GM18520 (cell line): ENCODE measurements around the gene GP5.

Source experiments
- ATAC-seq: cut with Tn5 transposase; IDR thresholded peaks from one replicate; pipeline ENCODE4 v1.9.1; 2021; ENCODE audit not compliant: unreplicated experiment

The GP5 gene, protein sequence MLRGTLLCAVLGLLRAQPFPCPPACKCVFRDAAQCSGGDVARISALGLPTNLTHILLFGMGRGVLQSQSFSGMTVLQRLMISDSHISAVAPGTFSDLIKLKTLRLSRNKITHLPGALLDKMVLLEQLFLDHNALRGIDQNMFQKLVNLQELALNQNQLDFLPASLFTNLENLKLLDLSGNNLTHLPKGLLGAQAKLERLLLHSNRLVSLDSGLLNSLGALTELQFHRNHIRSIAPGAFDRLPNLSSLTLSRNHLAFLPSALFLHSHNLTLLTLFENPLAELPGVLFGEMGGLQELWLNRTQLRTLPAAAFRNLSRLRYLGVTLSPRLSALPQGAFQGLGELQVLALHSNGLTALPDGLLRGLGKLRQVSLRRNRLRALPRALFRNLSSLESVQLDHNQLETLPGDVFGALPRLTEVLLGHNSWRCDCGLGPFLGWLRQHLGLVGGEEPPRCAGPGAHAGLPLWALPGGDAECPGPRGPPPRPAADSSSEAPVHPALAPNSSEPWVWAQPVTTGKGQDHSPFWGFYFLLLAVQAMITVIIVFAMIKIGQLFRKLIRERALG

DNA sequence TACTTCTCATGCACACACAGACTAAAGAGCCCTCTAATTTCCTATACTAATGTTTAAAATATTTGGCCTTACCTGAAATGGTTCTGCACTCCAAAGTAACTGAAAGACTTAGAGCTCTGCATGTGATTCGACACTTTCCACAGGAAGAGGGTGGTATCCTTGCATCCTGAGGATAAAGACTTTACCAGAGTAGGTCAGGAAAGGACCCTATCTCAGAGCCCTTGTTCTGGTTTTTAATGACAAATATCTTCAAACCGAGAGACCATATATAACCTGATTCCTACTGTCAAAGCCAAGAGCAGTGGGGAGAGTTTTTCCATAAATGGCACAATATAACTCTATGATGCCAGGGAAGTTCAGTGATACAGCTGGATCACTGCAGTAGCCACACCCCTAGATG is at the start of gene GP5:
Gene GP5, minus strand, starts transcription at position 101 of the 400 bp plus-strand sequence. CDS start 984 bp downstream, outside the sequence.
- no peak for ATAC-seq

DNA sequence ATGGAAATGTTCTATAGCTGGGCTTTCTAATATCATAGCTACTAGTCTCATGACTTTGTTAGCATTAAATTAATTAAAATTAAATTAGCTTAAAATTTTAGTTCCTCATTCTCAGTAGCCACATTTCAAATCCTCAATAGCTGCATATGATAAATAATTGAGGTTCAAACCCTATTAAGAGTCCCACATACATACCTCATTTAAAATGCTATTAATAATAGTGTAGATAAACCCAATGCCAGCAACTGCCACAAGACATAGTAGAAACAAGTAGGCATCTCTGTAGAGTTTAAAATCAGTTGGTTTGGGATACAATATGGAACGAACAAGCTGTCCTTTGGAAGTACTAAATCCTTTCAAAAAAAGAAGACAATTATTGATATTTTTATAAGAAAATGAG is 48.6 kb upstream of the GP5 start:
- ATAC-seq, result no peak

DNA sequence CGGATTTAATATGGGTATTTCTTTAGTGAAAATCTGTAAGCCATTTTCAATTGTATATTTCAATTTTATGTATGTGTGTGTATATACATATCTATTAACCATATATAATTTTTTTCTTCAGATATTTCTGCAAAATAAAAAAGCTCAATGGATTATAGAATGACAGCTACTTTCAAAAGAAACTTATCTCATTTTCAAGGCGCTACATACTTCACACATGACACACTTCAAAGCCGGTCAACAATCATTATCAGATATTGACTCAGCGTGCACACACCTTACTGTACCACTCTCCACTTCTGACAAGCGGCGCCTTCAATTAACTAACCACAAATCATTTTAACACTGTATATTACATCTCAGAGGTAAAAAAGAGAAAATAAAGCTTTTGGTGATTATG is 48.1 kb upstream of the GP5 start:
- no peak for ATAC-seq

DNA sequence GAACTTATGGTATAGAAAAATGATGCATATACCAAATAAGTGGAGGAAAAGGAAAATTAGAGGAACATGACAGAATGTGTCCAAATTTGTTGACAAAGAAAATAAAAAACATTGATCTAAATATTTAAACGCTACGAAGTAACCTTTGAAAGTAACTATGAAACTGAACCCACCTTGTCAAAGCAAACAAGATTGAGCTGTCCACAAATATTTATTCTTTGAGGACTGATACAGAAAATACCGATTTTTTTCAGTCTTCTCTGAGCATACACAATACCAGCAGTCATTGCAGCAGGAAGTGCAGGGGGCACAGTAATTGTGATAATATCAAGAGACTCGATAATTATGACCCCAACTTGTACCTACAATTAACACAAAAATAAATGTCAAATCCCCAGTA is 47.7 kb upstream of the GP5 start:
- ATAC-seq, result no peak

DNA sequence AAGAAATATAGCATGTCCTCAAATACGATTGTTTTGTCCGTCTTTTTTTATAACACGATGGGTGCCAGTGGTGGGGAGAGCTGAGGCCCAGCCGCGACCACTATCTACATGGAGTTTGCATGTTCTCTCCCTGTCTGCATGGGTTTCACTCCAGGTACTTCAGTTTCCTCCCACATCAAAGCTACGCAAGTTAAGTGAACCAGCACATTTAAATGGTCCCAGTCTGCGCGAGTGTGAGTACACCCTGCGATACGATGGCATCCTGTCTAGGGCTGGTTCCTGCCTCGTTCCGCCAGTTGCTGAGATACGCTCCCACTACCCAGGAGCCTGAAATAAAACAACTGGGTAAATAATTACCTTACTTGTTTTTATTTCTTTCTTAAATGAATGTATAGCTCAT is 47.1 kb upstream of the GP5 start:
- ATAC-seq, result no peak

DNA sequence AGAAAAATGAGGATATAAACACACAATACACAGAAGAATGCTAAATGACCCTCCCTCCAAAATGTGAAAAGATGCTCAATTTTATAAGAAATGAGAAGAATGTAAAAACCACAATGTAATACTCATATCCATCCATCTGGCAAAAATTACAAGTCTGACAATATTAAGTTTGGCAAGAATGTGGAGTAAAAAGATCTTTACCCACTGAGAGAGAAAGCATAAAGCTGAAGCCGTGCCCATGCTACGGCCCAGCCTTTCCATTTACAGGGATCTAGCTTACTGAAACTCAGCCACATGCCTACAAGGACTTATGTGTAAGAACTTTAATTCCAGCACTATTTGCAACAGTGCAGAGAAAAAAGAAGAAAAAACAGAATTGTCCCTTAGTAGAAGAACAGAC is 44.8 kb upstream of the GP5 start:
- no peak for ATAC-seq

DNA sequence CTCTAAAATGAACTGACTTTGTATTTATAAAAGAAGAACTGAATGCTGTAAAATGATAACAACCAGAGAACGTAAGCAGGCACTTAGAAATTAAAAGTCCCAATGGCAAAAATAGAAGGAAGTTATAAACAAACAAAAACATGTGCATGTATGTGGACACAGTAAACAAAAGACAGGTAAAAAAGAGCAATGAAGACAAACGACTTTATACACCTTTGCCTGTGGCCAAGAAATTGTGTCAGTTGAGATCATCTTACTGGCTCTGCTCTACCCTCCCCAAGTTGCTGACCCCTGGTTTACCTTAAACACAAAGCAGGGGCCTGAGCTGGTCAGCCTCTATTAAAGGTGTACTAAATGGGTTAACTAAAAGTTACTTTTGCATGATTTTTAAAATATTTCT is 41.7 kb upstream of the GP5 start:
- no peak for ATAC-seq

DNA sequence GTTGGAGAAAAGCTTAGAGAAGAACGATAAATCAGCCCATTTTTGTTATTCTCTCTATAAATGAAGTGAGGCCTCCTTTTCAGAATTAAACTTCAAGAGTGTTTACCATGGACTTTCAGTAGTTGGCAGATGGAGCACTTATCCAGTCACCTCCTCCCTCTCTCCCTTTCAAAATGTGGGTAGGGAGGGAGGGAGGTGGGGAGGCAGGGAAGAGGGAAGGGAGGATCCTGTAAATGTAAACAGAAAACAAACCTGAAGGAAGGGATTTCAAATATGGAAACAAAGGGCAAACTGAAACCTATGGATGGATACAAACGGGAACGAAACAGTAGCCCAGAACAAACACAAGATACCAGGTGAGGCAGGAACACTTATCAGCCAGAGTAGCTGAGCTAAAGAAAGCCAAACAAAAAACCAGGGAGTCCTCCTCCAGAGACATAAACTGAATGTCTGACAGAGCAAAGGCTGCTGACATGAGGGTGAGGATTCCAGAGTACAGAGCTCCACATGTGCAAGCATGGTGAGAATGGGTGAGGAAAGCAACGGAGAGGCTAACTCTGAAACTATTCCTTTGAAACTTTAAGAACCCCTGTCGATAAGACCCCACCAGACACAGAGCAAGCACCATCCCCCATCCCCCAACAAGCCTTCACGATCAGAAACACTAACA is 41.0 kb upstream of the GP5 start:
- no peak for ATAC-seq

DNA sequence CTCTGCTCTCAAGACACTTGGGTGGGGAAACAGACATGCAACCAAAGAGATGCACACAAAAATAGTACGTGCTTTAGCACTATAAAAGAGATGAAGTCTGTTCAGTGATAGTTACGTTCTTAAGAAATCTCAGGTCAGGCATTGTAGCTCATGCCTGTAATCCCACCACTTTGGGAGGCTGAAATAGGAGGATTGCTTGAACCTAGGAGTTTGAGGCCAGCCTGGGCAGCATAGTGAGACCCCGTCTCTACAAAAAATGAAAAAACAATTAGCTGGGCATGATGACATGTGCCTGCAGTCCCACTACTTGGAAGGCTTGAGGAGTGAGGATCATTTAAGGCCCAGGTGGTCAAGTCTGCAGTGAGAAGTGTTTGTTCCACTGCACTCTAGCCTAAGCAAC is 35.4 kb upstream of the GP5 start:
- no peak for ATAC-seq

DNA sequence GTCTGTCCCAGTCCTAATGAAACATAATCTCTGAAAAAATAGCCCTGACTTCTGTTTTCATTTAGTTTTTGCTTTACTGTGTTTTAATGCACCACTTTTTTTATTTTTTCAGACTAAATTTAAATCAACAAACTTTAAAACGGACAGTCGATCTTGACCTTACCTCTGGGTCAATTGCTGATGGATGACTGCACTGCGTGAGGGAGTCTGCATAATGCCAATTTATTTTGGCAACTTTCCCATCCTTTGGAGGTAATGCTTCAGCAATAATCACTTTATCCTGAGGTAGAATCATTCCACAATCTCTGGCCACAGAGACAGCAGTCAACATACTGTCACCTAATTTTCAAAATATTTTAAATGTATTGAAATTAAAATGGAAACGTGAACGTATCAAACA is 32.5 kb upstream of the GP5 start:
- ATAC-seq, result no peak

DNA sequence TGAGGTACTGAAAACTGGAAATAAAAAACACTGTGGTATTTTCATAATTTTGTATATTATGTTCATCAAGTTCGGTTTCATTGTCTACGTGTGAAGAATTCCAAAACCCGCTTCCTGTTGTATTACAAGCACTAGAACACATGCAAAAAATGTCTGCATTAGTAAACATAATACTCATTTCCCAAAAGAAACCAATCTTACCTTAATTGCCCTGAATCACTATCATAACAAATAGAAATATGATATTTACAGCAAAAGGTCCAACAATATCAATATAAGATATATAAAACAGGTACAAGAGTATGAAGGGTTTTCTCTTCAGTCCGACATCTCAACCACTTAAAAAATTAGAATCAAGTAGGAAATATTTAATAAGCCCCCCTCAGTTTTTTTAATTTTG is 26.3 kb upstream of the GP5 start:
- ATAC-seq, result no peak

DNA sequence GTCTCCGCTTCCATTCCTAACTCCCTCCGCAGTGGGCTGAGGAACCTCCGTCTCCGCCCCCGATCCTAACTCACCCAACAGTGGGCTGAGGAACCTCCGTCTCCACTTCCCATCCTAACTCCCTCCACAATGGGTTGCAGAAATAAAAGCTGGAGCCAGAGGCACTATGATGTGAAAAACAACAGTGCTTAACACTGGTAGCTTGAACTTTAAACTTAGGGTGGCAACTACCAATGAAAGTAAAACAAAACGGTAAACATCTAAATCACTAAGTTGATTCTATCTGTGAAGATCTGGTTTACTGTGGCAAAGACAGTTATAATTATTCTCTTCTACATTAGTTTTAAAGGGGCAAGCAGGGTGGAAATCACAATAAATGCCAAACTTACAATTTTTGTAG is 25.9 kb upstream of the GP5 start:
- no peak for ATAC-seq

DNA sequence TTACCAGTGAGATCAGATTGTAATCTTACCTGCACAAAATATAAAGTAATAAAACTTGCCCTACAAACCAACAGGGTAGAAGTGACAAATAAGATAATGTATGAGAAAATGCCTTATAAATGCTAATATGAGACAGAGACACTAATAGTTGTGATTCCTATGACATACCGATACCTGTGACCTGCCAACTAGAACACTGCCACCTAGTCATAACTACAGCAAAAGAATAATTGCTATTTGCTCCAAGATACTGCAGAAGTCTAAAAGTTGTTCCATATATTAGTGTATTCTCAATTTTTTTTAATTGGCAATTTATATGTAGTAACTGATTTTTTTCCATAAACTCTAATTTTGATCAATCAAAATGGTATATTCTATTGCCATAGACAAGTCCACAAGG is 25.3 kb upstream of the GP5 start:
- ATAC-seq, result no peak

DNA sequence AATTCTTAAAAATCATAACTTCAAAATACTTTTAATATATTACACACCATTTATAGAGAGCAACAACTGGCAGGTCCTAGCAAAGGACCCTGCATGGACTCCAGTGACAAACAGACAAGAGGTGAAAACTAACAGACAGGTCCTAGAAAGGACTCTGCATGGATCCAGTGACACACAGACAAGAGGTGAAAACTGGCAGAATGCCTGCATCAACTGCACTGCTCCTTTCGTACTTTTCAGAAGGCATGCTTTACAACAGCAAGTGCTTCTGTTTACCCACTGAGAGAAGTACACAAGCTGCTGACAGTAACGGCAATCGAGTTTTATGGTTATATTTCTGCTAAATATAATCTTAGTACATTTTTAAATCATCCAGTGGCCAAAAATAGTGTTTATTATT is 24.3 kb upstream of the GP5 start:
- no peak for ATAC-seq

DNA sequence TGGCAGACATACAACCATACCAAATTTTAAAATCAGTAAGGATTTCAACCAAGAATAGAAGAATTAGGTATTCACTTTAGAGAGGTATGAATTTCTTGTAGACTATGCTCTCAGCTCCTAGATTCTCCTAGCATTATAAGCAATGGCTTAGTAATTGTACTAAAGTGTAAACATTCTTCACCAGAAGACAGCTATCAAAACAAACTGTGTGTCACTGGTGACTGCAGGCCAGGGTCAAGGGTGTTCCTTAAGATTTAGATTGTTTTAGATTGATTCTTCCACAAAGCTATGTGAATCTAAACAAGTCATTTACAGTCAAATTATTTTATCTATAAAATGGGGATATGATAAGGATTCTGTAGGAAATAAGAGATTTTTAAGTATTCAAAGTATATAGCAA is 23.1 kb upstream of the GP5 start:
- ATAC-seq, result no peak

DNA sequence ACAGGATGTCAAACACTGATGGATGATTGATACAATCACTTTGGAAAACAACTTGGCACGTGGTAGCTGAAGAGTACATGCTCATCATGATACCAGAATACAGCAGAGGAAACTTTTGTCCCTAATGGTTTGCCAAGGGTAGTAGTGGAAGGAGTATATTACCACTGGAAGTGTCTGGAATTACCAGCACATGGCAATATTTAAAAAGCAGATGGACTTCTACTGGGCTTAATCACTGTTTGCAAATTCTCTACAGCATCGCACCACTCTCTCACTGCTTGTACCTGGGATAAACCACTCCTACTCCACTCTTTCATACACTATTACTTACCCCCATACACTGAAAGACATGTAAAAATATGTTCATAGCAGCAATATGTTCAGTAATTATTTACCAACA is 19.6 kb upstream of the GP5 start:
- ATAC-seq, result no peak

DNA sequence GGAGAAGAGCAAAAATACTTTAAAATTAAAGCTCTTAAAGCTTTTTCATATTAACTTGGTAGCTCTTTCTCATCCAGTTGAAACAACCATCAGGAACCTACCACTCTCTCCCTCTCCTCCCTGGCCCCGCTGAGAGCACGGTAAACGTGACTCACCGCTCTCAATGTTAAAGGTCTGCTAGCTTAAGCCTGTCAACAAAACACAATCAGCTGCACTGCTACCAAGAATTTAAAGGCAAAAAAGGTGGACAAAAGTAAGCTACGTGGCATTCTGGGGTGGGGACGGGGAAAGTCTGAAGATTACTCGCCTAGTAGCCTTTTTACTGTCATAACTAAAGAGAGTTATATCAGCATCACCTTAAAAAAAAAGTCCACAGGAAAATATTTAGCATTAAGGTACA is 8.4 kb upstream of the GP5 start:
- ATAC-seq, result no peak

DNA sequence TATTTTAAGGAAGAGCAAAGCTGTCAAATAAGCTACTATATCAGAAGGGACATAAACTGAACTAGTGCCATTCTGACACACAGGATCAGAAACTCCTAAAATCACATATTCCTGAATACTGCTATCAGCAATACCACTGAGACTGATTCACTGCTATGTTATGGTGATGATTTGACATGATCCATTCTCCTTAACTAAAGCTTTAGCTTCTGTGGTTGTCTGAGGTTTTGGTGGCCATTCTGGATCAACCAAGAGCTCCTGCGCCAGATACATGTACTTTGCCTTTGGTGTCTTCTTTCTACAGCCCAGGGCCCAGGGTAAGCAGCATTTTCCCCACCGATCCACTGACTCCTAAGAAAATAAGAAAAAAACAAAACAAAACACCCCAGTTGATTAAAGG is 6.7 kb upstream of the GP5 start:
- no peak for ATAC-seq

DNA sequence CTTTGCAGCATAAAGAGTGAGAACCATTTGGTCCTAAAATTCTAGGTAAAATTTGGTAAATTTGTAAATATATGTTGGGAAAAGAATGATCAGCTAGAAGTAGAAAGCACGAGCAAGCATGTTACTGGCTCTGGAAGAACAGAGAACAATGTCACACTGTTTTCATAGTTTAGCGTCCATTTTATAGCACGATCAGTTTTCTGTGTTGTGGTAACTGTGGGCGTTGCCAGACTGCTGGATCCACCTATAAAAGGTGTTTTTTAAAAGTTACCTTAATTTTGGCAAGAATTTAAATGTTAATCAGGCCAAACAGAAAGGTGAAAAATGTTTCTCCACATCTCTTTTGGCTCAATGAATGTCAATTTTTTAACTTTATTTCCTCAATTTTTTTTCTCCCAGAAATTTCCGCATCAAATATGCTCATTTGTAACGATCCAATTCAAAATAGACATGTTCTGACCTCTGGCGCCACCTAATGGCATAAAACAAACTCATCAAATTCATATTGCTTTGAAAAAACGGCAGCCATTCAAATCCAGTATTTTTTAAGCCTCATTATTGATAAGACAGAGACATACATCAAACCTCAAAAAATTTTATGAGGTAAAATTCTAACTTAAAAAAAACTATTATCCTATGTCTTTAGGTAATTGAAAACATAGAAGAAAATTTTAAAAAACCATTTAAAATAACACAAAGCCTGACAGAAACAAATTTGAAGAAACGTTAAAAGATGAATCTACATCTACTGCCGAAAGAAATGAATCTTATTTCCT is 5.5 kb upstream of the GP5 start:
- ATAC-seq, result no peak

DNA sequence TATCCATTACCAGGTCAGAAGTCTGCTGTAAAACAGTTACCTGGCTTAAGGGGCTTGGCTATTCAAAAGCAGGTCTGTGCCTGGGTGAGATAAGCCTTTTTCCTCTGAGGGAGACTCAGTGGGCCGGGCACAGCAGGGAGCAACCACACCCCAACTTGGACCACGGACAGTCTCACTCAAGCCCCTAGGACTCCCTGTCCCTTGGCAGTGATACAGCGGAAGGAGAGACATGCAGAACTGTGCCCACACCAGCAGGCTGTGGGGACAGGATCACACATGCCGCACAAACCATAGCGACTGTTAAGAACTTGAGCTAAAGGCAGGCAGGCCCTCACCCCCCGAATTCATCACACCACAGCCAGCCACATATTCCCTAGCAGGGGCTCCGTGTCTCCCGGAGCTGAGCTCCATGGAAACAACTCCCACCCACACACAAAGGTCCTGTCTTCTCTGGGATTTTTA is 2.8 kb upstream of the GP5 start:
- ATAC-seq, result no peak

DNA sequence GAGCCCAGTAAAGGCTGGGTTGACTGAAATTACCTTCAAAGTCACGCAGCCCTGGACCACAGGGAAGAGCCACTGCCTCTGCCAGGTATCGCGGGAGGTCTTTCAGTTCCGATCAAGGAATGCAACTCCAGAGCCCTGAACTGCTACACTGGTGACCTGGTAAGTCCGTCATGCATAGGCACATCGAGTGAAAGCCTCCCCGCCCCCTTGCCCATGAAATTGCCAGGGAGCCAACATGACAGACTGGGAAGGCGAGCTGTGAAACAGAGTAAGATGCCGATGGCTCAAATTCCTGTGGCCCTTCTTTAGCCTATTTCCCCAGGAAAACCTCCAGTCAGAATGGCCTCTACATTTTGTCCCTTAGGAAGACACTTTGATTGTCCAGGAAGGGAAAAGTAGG is 2.3 kb upstream of the GP5 start:
- no peak for ATAC-seq
